Naive thymus-derived CD8-positive, alpha-beta T cell (primary cell): ENCODE results near the gene ARHGAP28. TPM values are rescaled to one million over a fixed set of nuclear protein-coding genes. Genes with fewer than 3 reads are reported as not detected.

Source experiments
- ATAC-seq, 2 donors: fragments of 150-1000 bp; cut with Tn5 transposase in 1 of 2; sonication (Bioruptor Pico), chemical (Tn5 transposase) in 1 of 2; 1 replicate in 1 of 2; 2 replicates in 1 of 2; pipeline ENCODE4 v1.10.0; 2021; ENCODE audit warnings: mild to moderate bottlenecking in 2 of 2, moderate library complexity in 2 of 2
- POLR2A ChIA-PET: fragments of 350-600 bp; sonication (Branson Sonifier 250); formaldehyde crosslinking; loops from one replicate; lab custom pipeline; 2021; ENCODE audit warnings: antibody characterized with exemption; lab: Charles Lee
- DNase-seq, 10 donors: peaks; one replicate each; pipeline versions ENCODE4 v3.0.0 to v3.0.0-alpha.2; 2020 to 2022
- H3K27ac Mint-ChIP-seq, 10 donors: one replicate each; pipeline ENCODE4 v1.8.0; 2020 to 2022; ENCODE audit warnings: mild to moderate bottlenecking in 10 of 10, mixed read lengths in 10 of 10, moderate library complexity in 4 of 10, inconsistent platforms in 1 of 10
- H3K27me3 Mint-ChIP-seq, 5 donors: one replicate each; pipeline ENCODE4 v1.8.0; 2021 to 2022; ENCODE audit warnings: mixed read lengths in 5 of 5
- H3K36me3 Mint-ChIP-seq, 3 donors: one replicate each; pipeline ENCODE4 v1.8.0; 2020 to 2022; ENCODE audit warnings: mixed read lengths in 3 of 3, mild to moderate bottlenecking in 2 of 3, inconsistent platforms in 1 of 3
- H3K4me1 Mint-ChIP-seq, 4 donors: one replicate each; pipeline ENCODE4 v1.8.0; 2021 to 2022; ENCODE audit warnings: mixed read lengths in 4 of 4
- H3K4me3 Mint-ChIP-seq, 10 donors: one replicate each; pipeline ENCODE4 v1.8.0; 2020 to 2022; ENCODE audit warnings: mild to moderate bottlenecking in 10 of 10, mixed read lengths in 10 of 10, moderate library complexity in 6 of 10, inconsistent platforms in 1 of 10
- H3K9me3 Mint-ChIP-seq, 9 donors: one replicate each; pipeline ENCODE4 v1.8.0; 2020 to 2022; ENCODE audit warnings: mixed read lengths in 9 of 9, mild to moderate bottlenecking in 3 of 9, inconsistent platforms in 1 of 9, moderate library complexity in 1 of 9
- polyA plus RNA-seq, 3 donors: library from polyadenylated mRNA; unstranded; fragments of 300-500 nt; fragmentation: Illumina TruSeq; gene quantifications; one replicate each; pipeline ENCODE4 v1.2.3, GENCODE V29; 2021
- total RNA-seq, 8 experiments: library from RNA in 2 of 8; stranded (reverse) in 2 of 8; gene quantifications; one replicate each; pipeline ENCODE4 v1.2.3 and lab custom pipeline; 2021 to 2026

The ARHGAP28 gene
- total and polyA plus RNA-seq, 5 experiments from 2014 or later: not detected

- no peak for DNase-seq
- POLR2A ChIA-PET: no interaction called here
- peaks cover 0 to 5% (median 0%) of the 10 kb centered on the region in 4 donors for H3K4me1 Mint-ChIP-seq
- no peak for ATAC-seq
- H3K27me3 Mint-ChIP-seq: peaks cover 0 to 23% (median 0%) of the 10 kb centered on the region in 5 donors
- H3K4me3 Mint-ChIP-seq: no peak overlapping the region
- H3K27ac Mint-ChIP-seq: no peak overlapping the region
- no peaks in the 10 kb centered on the region for H3K36me3 Mint-ChIP-seq
- peaks cover 0 to 16% (median 5%) of the 10 kb centered on the region in 9 donors for H3K9me3 Mint-ChIP-seq
These were observed 225.8 kb downstream of the ARHGAP28 start for GRCh38 chr18:6955304-6955703.

- H3K27ac Mint-ChIP-seq: no peak overlapping the region
- H3K4me1 Mint-ChIP-seq: peaks cover 0 to 5% (median 0%) of the 10 kb centered on the region in 4 donors
- H3K4me3 Mint-ChIP-seq: no peak overlapping the region
- ATAC-seq (no peak), DNase-seq (no peak)
- no peaks in the 10 kb centered on the region for H3K36me3 Mint-ChIP-seq
- H3K27me3 Mint-ChIP-seq: peaks cover 0 to 20% (median 0%) of the 10 kb centered on the region in 5 donors
- H3K9me3 Mint-ChIP-seq: peaks cover 0 to 15% (median 6%) of the 10 kb centered on the region in 9 donors
- POLR2A ChIA-PET: no interaction called here
These were observed 227.0 kb downstream of the ARHGAP28 start for GRCh38 chr18:6956495-6956894.

GRCh38 chr18:6956999-6957398, 227.5 kb downstream of the ARHGAP28 start:
- ATAC-seq: no peak
- Mint-ChIP-seq H3K27ac (no peak overlapping the region), H3K27me3 (peaks cover 0 to 15% (median 0%) of the 10 kb centered on the region in 5 donors), H3K36me3 (no peaks in the 10 kb centered on the region), H3K9me3 (peaks cover 0 to 17% (median 6%) of the 10 kb centered on the region in 9 donors), H3K4me3 (no peak overlapping the region), H3K4me1 (peaks cover 0 to 5% (median 0%) of the 10 kb centered on the region in 4 donors)
- POLR2A ChIA-PET: no interaction called here
- no peak for DNase-seq

GRCh38 chr18:6959110-6959509, 229.6 kb downstream of the ARHGAP28 start:
- no peak for ATAC-seq
- Mint-ChIP-seq H3K9me3 (peaks cover 0 to 17% (median 6%) of the 10 kb centered on the region in 9 donors), H3K36me3 (no peaks in the 10 kb centered on the region), H3K4me3 (no peak overlapping the region), H3K27me3 (peaks cover 0 to 6% (median 0%) of the 10 kb centered on the region in 5 donors), H3K27ac (no peak overlapping the region), H3K4me1 (peaks cover 0 to 5% (median 0%) of the 10 kb centered on the region in 4 donors)
- POLR2A ChIA-PET: no interaction called here
- DNase-seq: no peak

- POLR2A ChIA-PET: no interaction called here
- no peaks in the 10 kb centered on the region for H3K4me1 Mint-ChIP-seq
These were observed 230.6 kb downstream of the ARHGAP28 start for GRCh38 chr18:6960124-6960523.

GRCh38 chr18:6960656-6961055, 231.1 kb downstream of the ARHGAP28 start:
- H3K4me3 Mint-ChIP-seq: no peak overlapping the region
- DNase-seq (no peak), ATAC-seq (no peak)
- no peak overlapping the region for H3K27ac Mint-ChIP-seq
- H3K27me3 Mint-ChIP-seq: no peaks in the 10 kb centered on the region
- peaks cover 0 to 17% (median 5%) of the 10 kb centered on the region in 9 donors for H3K9me3 Mint-ChIP-seq
- no peaks in the 10 kb centered on the region for H3K36me3 Mint-ChIP-seq
- POLR2A ChIA-PET: no interaction called here
- no peaks in the 10 kb centered on the region for H3K4me1 Mint-ChIP-seq

More at GRCh38 chr18:6960124-6960523, 230.6 kb downstream of the ARHGAP28 start:
- H3K4me3 Mint-ChIP-seq: no peak overlapping the region
- no peak for DNase-seq
- H3K27me3 Mint-ChIP-seq: no peaks in the 10 kb centered on the region
- H3K36me3 Mint-ChIP-seq: no peaks in the 10 kb centered on the region
- no peak overlapping the region for H3K27ac Mint-ChIP-seq
- H3K9me3 Mint-ChIP-seq: peaks cover 0 to 17% (median 5%) of the 10 kb centered on the region in 9 donors
- ATAC-seq: no peak

GRCh38 chr18:6961331-6961730, 231.8 kb downstream of the ARHGAP28 start:
- H3K36me3 Mint-ChIP-seq: no peaks in the 10 kb centered on the region
- POLR2A ChIA-PET: no interaction called here
- no peaks in the 10 kb centered on the region for H3K27me3 Mint-ChIP-seq
- ATAC-seq (no peak), DNase-seq (no peak)
- no peak overlapping the region for H3K4me3 Mint-ChIP-seq
- H3K4me1 Mint-ChIP-seq: no peaks in the 10 kb centered on the region
- H3K27ac Mint-ChIP-seq: no peak overlapping the region
- peaks cover 2 to 17% (median 5%) of the 10 kb centered on the region in 9 donors for H3K9me3 Mint-ChIP-seq

- ATAC-seq (no peak), DNase-seq (no peak)
- Mint-ChIP-seq H3K9me3 (peaks cover 2 to 17% (median 7%) of the 10 kb centered on the region in 9 donors), H3K4me3 (no peak overlapping the region), H3K27ac (no peak overlapping the region), H3K4me1 (no peaks in the 10 kb centered on the region), H3K36me3 (no peaks in the 10 kb centered on the region), H3K27me3 (no peaks in the 10 kb centered on the region)
- POLR2A ChIA-PET: no interaction called here
These were observed 233.3 kb downstream of the ARHGAP28 start for GRCh38 chr18:6962571-6963451.

GRCh38 chr18:6963452-6964097, 234.1 kb downstream of the ARHGAP28 start:
- DNase-seq (no peak), ATAC-seq (no peak)
- Mint-ChIP-seq H3K36me3 (no peaks in the 10 kb centered on the region), H3K4me1 (no peaks in the 10 kb centered on the region), H3K9me3 (peaks cover 2 to 17% (median 7%) of the 10 kb centered on the region in 9 donors), H3K27ac (no peak overlapping the region), H3K27me3 (no peaks in the 10 kb centered on the region), H3K4me3 (no peak overlapping the region)
- POLR2A ChIA-PET: interaction anchor here (0.6 kb wide), 1 partner anchor 1189 kb away, joined by 3 read pairs; no protein-coding TSS in a partner anchor
